DOHH2 (cell line): ENCODE measurements around the gene AUTS2.

ENCODE experiments used
- H3F3A ChIP-seq: fragments of 200-600 bp; sonication (generic), shearing (Covaris generic); 2 replicates; pipeline ENCODE4 v1.6.0; 2016; ENCODE audit warnings: antibody characterized with exemption, mild to moderate bottlenecking; ENCODE audit not compliant: control insufficient read depth, insufficient read depth
- H3K27ac ChIP-seq: fragments of 200-600 bp; sonication (generic); 2 replicates; pipeline ENCODE4 v1.5.1; 2014; ENCODE audit warnings: low read depth, mild to moderate bottlenecking, low read length, moderate library complexity
- H3K27me3 ChIP-seq: fragments of 200-600 bp; sonication (generic); 2 replicates; pipeline ENCODE4 v1.6.1; 2014; ENCODE audit warnings: mild to moderate bottlenecking, low read length, mixed read lengths; ENCODE audit not compliant: control insufficient read depth
- H3K36me3 ChIP-seq: fragments of 200-600 bp; sonication (generic); 2 replicates; pipeline ENCODE4 v1.6.1; 2014; ENCODE audit warnings: mild to moderate bottlenecking, low read length, moderate library complexity, mixed read lengths; ENCODE audit not compliant: control insufficient read depth
- H3K4me1 ChIP-seq: fragments of 200-600 bp; sonication (generic); 2 replicates; pipeline ENCODE4 v1.6.1; 2014; ENCODE audit warnings: mild to moderate bottlenecking, low read length, mixed read lengths; ENCODE audit not compliant: control insufficient read depth
- H3K4me2 ChIP-seq: fragments of 200-600 bp; sonication (generic); 2 replicates; pipeline ENCODE4 v1.6.0; 2014; ENCODE audit warnings: mild to moderate bottlenecking, low read length, moderate library complexity
- H3K4me3 ChIP-seq: fragments of 200-600 bp; sonication (generic); 2 replicates; pipeline ENCODE4 v1.5.1; 2014; ENCODE audit warnings: mild to moderate bottlenecking, low read length, mixed read lengths
- H3K79me2 ChIP-seq: fragments of 200-600 bp; sonication (generic); 2 replicates; pipeline ENCODE4 v1.6.1; 2014; ENCODE audit warnings: mild to moderate bottlenecking, low read length, mixed read lengths; ENCODE audit not compliant: control insufficient read depth
- H3K9me2 ChIP-seq: fragments of 200-600 bp; sonication (generic); replicated peaks from 2 replicates; pipeline ENCODE4 v1.6.1; 2014; ENCODE audit warnings: mild to moderate bottlenecking, low read length, mixed read lengths; ENCODE audit not compliant: control insufficient read depth
- H3K9me3 ChIP-seq: fragments of 200-600 bp; sonication (generic); 2 replicates; pipeline ENCODE4 v1.6.1; 2014; ENCODE audit warnings: antibody characterized with exemption, low read length, mixed read lengths; ENCODE audit not compliant: control insufficient read depth, insufficient read depth
- H4K20me1 ChIP-seq: fragments of 200-600 bp; sonication (generic); 2 replicates; pipeline ENCODE4 v1.6.0; 2014; ENCODE audit warnings: low read depth, mild to moderate bottlenecking, antibody characterized with exemption, low read length, moderate library complexity; ENCODE audit not compliant: control insufficient read depth, insufficient read depth
- EZH2phosphoT487 ChIP-seq: fragments of 200-600 bp; sonication (generic); IDR thresholded peaks from 2 replicates; pipeline ENCODE4 v1.6.1; 2017; ENCODE audit warnings: borderline replicate concordance, mild to moderate bottlenecking, antibody characterized with exemption, low read length, moderate library complexity, mixed read lengths
- TF ChIP-seq, protein P1 (sequence below): fragments of 200-600 bp; sonication (generic); IDR thresholded peaks from one replicate; pipeline ENCODE4 v1.5.1; 2014; ENCODE audit warnings: antibody characterized with exemption, mild to moderate bottlenecking, low read depth, low read length; ENCODE audit not compliant: poor library complexity, severe bottlenecking

AUTS2 gene

DNA sequence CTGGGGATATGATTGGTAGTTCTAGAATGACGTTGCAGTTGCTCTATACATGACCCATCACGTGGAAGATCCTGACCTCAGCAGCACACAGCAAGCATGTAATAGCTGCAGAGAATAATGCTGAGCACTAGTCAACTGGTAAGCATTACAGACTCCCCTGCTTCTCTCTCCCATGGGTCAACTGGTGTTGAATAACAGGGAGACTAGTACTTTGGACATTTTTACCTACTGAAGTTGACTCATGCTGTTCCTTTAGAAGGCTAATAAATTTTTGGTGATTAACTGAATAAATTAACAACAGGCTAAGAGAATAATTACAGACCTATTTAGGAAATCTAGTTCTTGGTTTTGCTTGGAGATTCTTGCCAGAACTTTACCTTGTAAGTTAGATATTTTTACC, 234.1 kb downstream of the AUTS2 start:
- peaks cover 60% of the 10 kb centered on the region for H3K79me2 ChIP-seq
- no peak for TF ChIP-seq EZH2phosphoT487
- TF ChIP-seq, protein P1, sequence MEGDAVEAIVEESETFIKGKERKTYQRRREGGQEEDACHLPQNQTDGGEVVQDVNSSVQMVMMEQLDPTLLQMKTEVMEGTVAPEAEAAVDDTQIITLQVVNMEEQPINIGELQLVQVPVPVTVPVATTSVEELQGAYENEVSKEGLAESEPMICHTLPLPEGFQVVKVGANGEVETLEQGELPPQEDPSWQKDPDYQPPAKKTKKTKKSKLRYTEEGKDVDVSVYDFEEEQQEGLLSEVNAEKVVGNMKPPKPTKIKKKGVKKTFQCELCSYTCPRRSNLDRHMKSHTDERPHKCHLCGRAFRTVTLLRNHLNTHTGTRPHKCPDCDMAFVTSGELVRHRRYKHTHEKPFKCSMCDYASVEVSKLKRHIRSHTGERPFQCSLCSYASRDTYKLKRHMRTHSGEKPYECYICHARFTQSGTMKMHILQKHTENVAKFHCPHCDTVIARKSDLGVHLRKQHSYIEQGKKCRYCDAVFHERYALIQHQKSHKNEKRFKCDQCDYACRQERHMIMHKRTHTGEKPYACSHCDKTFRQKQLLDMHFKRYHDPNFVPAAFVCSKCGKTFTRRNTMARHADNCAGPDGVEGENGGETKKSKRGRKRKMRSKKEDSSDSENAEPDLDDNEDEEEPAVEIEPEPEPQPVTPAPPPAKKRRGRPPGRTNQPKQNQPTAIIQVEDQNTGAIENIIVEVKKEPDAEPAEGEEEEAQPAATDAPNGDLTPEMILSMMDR, result no peak
- peaks cover 24% of the 10 kb centered on the region for H3K4me1 ChIP-seq
- H3K4me3 ChIP-seq, result no peak overlapping the region
- H3K27ac ChIP-seq, result no peak overlapping the region
- H3K27me3 ChIP-seq, result no peaks in the 10 kb centered on the region
- H3K9me2 ChIP-seq, result no peaks in the 10 kb centered on the region
- H3K9me3 ChIP-seq, result peaks cover 7% of the 10 kb centered on the region; the same call in 1 of the 2 replicates
- H4K20me1 ChIP-seq, result no peaks in the 10 kb centered on the region
- peaks cover 11% of the 10 kb centered on the region for H3K36me3 ChIP-seq
- H3F3A ChIP-seq, result no peaks in the 10 kb centered on the region
- H3K4me2 ChIP-seq, result no peak overlapping the region

DNA sequence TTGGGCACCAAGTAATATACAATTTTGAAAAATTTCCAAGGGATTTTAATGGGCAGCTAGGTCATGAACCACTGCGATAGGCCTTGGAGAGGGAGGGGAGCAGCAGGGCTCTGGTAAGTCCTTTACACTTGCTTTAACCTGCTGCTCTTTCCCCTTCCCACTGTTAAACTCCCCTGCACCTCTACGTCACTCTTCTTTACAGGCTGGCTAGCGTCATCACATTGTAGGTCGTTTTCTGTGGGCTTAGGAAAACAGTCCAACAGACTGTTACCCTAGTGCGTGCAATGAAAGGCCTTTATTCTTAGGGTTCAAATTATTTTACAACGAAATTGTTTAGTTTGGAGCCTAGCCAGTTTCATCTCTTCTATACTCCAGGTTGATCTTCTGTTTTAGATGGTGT, 235.7 kb downstream of the AUTS2 start:
- Histone ChIP-seq H3K27ac (no peak overlapping the region), H3K79me2 (peaks cover 60% of the 10 kb centered on the region), H3K36me3 (no peaks in the 10 kb centered on the region), H3K4me3 (no peak overlapping the region), H3K4me1 (peaks cover 28% of the 10 kb centered on the region), H3K27me3 (no peaks in the 10 kb centered on the region), H4K20me1 (0 out of 2 replicates have a peak, but pooled peaks cover 3% of the 10 kb centered on the region), H3K9me2 (no peaks in the 10 kb centered on the region), H3K9me3 (no peaks in the 10 kb centered on the region), H3K4me2 (no peak overlapping the region), H3F3A (peaks cover under 1% of the 10 kb centered on the region; the same call in 1 of the 2 replicates)
- TF ChIP-seq, protein P1, result no peak
- TF ChIP-seq EZH2phosphoT487, result no peak

DNA sequence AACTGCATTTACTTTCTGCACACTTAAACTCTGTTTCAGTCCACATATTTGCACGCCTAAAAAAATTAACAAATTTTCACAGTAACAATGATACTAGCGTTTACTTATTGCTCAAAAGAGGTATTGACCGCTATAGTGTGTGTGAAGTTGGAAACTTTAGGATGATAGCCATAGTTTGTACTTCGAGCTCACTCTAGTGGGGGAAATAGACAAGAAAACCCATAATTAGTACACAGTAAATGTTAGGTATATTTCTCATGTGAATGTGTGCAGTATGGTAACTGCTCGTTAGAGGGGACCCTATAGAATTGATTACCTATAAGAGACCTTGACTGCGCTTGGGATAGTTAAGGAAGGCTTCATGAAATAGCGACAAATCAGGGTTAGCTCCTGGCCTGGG, 238.4 kb downstream of the AUTS2 start:
- Histone ChIP-seq H3K27me3 (no peaks in the 10 kb centered on the region), H3K4me1 (peaks cover 53% of the 10 kb centered on the region), H3K79me2 (peaks cover 69% of the 10 kb centered on the region), H3K4me2 (no peak overlapping the region), H3K27ac (no peak overlapping the region), H4K20me1 (0 out of 2 replicates have a peak, but pooled peaks cover 10% of the 10 kb centered on the region), H3K4me3 (no peak overlapping the region), H3K9me3 (no peaks in the 10 kb centered on the region), H3F3A (peaks cover 17% of the 10 kb centered on the region), H3K36me3 (no peaks in the 10 kb centered on the region), H3K9me2 (no peaks in the 10 kb centered on the region)
- TF ChIP-seq, protein P1, result no peak
- TF ChIP-seq EZH2phosphoT487, result no peak
